Measurements from ENCODE around the gene GNG3.
"Not testable (repeated sequence)": the region's sequence is repeated elsewhere in the genome, so short reads cannot be mapped to it uniquely, and the experiment has no call there.

Gene GNG3

DNA sequence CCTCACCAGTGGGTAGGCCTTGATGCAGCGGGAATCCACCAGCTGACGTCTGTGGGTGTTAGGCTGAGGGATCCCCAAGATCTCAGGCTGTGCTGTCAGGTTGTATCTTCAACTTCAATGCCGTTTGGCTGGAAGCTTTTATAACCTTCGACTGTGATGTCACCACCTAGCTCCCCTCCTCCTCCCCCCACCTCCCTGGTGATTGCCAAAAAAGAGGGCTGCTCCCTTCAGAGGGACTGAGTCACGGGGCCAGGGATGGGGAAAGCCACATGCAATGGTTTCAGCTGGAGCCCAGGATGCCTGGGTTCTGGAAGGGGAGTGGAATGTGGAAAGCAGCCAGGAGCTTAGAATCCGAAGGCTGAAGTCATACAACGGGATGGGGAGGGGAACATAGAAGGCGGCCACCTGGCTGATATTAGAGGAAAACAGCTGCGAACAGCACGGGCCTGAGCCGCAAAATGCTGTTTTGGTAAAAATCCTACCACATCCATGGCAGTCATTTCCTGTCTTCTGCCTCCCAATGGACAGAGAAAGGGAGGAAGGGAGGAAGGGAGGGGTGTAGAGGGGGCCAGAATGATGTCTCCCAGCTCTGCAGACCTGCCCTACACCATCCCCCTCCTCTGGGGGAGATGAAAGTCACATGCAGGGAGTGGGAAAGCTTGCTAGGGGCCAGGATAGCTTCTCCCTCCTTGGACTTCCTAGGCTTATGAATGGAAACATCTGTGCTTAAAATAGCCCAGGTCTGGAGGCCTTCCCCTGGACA is 17.9 kb upstream of the GNG3 start, which contains the start of gene LRRN4CL:
TSS of gene LRRN4CL (minus strand) at position 110 of the 763 bp plus-strand sequence. CDS start 1,022 bp downstream, outside the sequence.
- FAIRE-seq = peak; percentile 17
- DNase-seq (ENCODE audit: insufficient read length) = no peak

DNA sequence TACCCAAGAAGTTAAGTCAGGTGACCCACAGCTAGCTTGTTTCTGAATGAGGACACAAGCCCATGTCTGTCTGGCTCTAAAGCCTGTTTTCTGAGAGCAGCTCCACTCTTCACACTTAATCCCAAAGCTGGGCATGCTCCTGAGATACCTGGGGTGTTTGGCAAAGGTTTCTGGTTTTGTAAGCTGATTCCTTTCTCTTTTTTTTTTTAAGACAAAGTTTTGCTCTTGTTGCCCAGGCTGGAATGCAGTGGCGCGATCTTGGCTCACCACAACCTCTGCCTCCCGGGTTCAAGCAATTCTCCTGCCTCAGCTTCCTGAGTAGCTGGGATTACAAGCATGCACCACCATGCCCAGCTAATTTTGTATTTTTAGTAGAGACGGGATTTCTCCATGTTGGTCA is 13.9 kb upstream of the GNG3 start:
- not testable (repeated sequence) for DNase-seq (ENCODE audit: insufficient read length); FAIRE-seq

More for the DNA sequence above, 17.9 kb upstream of the GNG3 start, which contains the start of gene LRRN4CL:
- TF ChIP-seq POLR2A (IDR thresholded peaks at IDR 0.05; ENCODE audit: low read depth, low read length) (no peak), POLR2AphosphoS5 (IDR thresholded peaks at IDR 0.05; ENCODE audit: low read depth, low read length) (no peak), TAF1 (IDR thresholded peaks at IDR 0.05; ENCODE audit: borderline replicate concordance, low read depth, low read length) (no peak)

DNA sequence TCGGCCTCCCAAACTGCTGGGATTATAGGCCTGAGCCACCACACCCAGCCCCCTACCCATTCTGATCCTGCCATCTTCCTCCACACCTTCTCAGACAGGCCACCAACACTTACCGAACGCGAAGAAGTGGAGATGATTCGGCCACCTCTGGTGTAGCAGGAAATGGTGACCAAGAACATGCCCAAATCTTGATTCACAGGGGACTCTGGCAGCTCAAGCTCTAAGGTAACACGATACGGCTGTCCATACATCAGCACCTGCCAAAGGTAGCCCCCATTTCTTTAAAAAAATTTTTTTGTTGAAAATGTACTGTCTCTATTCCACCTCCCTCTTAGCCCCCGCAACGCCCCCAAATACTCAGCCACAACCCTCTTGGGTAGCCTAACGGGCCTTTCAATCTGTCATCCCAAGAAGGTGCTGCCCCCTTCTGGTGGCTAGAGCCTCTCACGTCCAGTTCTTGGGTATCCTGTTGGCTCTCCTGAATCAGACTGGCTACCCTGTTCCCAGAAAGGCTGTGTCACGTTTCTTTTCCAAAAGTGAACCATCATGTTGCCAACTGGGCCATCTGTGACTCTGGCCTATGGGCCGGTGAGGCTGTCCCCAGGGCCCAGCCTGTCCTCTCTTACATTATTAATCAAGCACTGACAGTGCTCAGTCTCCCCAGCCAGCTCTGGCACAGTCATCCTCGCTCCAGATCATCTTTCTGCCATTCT is 12.9 kb upstream of the GNG3 start:
- no peak for TF ChIP-seq POLR2AphosphoS5 (IDR thresholded peaks at IDR 0.05; ENCODE audit: low read depth, low read length)
- no peak for TF ChIP-seq POLR2A (IDR thresholded peaks at IDR 0.05; ENCODE audit: low read depth, low read length)
- TF ChIP-seq TAF1 (IDR thresholded peaks at IDR 0.05; ENCODE audit: borderline replicate concordance, low read depth, low read length) = no peak
- FAIRE-seq = peak; percentile 90
- DNase-seq (ENCODE audit: insufficient read length) = peak; percentile 66

DNA sequence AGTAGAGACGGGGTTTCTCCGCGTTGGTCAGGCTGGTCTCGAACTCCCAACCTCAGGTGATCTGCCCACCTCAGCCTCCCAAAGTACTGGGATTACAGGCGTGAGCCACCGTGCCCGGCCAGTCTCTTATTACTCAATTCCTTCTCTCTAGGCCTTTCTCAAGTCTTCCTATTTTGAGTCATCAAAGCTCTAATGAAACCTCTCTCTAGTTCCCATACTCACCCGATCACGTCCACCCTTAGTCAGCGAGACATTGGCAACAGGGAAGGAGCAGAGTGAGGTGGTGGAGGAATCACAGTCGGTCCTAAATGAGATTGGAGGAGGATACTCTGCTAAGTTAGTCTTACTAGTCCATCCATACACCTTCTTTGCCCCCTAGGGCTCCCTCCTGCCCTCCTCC is 5.2 kb upstream of the GNG3 start:
- TF ChIP-seq TAF1 (IDR thresholded peaks at IDR 0.05; ENCODE audit: borderline replicate concordance, low read depth, low read length) = no peak
- TF ChIP-seq POLR2A (IDR thresholded peaks at IDR 0.05; ENCODE audit: low read depth, low read length) = no peak
- no peak for TF ChIP-seq POLR2AphosphoS5 (IDR thresholded peaks at IDR 0.05; ENCODE audit: low read depth, low read length)
- no peak for DNase-seq (ENCODE audit: insufficient read length)
- FAIRE-seq = no peak

DNA sequence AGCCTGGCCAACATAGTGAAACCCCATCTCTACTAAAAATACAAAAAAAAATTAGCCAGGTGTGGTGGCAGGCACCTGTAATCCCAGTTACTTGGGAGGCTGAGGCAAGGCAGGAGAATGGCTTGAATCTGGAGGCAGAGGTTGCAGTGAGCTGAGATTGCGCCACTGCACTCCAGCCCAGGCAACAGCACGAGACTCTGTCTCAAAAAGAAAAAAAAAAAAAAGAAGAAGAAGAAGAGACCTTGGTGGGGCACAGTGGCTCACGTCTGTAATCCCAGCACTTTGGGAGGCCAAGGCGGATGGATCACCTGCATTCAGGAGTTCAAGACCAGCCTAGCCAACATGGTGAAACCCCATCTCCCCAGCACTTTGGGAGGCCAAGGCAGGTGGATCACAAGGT is 3.6 kb upstream of the GNG3 start:
- not testable (repeated sequence) for FAIRE-seq; DNase-seq (ENCODE audit: insufficient read length)

DNA sequence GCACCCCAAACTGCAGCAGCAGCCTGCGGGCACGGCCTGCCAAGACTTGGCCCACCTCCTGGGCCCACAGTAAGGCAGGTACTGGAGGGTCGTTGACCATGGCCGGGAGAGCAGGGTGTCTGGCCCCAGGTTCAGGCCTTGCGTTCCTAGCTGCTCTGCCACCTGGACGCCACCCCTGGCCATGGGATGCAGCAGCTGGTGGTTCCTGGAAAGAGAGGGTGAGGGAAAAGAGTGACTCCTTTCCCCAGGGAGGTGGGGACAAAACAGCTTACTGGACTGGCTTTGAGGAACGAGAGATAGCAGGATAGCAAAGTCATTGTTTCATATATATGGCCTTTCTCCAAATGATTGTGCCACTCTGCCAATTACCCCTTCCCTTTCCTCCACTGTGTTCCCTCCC is 2.1 kb upstream of the GNG3 start:
- TF ChIP-seq POLR2A (IDR thresholded peaks at IDR 0.05; ENCODE audit: low read depth, low read length) = no peak
- TF ChIP-seq TAF1 (IDR thresholded peaks at IDR 0.05; ENCODE audit: borderline replicate concordance, low read depth, low read length) = no peak
- no peak for TF ChIP-seq POLR2AphosphoS5 (IDR thresholded peaks at IDR 0.05; ENCODE audit: low read depth, low read length)
- DNase-seq (ENCODE audit: insufficient read length) (no peak), FAIRE-seq (no peak)

DNA sequence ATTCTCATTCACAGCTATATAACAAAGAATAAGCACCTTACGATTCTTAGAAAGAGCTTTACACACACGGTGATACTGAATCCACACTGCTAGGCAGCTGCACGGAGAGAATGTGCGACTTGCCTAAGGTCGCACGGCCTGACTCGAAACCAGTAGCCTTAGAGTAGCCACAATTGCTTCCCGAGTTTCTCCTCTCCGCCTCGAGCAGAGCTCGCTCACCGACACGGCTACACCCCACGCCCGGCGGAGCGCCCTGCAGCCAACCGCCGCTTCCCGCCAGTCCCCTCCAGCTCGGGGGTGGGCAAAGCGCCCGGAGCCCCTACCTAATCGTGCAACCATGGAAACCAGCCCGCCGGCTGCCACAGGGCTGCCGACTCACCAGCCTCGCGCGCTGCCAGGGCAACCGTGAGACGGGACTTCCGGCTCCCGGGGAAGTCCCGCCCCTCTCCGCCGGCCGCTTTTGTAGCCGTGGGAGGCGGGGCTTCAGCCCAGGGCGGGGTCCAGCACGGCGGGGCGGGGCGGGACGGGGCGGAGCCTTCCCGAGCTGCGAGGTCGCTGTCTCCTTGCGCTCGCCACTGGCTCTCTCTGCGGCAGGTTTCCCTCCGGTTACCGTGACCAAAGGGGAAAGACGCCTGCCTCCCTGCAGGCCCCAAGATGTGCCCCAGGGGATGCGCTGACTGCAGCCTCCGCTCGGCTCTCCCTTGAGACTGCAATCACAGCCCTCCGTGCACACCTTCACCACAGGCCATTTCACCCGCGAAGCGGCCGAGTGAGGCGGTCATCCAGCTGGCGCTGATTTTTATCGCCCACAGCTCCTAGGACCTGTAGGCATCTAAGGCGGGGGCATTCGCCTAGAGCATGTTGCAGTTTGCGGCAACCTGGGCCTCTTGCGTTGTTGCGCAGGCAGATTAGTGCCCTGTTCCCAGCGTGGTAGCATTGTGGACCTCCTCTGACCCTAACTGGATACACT is 1.3 kb upstream of the GNG3 start:
- peak; percentile 94 for FAIRE-seq
- TF ChIP-seq POLR2AphosphoS5 (IDR thresholded peaks at IDR 0.05; ENCODE audit: low read depth, low read length) = no peak; the same call in 1 of the 2 replicates
- no peak for TF ChIP-seq TAF1 (IDR thresholded peaks at IDR 0.05; ENCODE audit: borderline replicate concordance, low read depth, low read length)
- peak; percentile 66; the same call in 1 of the 2 replicates for TF ChIP-seq POLR2A (IDR thresholded peaks at IDR 0.05; ENCODE audit: low read depth, low read length)
- peak; percentile 95 for DNase-seq (ENCODE audit: insufficient read length)

DNA sequence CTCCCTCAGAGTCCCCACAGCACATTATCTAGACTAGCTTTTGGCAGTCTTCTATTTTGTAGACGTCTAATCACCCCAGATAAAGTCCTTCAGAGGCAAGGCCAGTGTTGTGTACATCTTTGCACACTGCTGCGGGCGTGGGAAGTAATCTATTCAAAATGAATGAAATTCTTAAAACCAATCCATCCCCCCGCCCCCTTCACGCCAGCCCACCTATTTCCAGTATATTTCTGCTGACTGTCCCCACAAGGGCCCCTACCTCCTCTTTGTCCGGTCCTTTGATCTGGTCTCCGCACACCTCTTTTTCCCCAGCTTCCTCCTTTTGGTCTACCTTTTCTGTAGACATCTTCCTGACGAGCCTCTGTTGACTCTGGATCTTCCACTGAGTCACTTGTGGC is 627 bp upstream of the GNG3 start:
- FAIRE-seq (no peak), DNase-seq (ENCODE audit: insufficient read length) (no peak)
- TF ChIP-seq POLR2AphosphoS5 (IDR thresholded peaks at IDR 0.05; ENCODE audit: low read depth, low read length) (no peak), TAF1 (IDR thresholded peaks at IDR 0.05; ENCODE audit: borderline replicate concordance, low read depth, low read length) (no peak), POLR2A (IDR thresholded peaks at IDR 0.05; ENCODE audit: low read depth, low read length) (no peak)

DNA sequence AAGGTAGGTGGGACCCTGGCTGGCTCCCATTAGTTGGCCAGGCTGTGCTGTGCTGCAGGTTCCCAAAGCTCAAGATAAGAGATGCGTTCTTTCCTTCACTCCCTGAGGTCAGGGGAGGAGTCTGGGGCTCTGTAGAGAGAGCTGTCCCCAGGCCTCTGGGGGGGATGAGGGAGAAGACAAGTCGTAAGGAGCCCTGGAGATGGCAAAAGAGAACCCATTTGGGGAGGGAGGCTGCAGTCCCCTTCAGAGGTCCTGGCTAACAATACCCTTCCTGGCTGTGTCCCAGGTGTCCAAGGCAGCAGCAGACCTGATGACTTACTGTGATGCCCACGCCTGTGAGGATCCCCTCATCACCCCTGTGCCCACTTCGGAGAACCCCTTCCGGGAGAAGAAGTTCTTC is 916 bp downstream of the GNG3 start:
- no peak for TF ChIP-seq POLR2A (IDR thresholded peaks at IDR 0.05; ENCODE audit: low read depth, low read length)
- no peak for TF ChIP-seq POLR2AphosphoS5 (IDR thresholded peaks at IDR 0.05; ENCODE audit: low read depth, low read length)
- no peak for TF ChIP-seq TAF1 (IDR thresholded peaks at IDR 0.05; ENCODE audit: borderline replicate concordance, low read depth, low read length)
- DNase-seq (ENCODE audit: insufficient read length) (no peak), FAIRE-seq (no peak)

DNA sequence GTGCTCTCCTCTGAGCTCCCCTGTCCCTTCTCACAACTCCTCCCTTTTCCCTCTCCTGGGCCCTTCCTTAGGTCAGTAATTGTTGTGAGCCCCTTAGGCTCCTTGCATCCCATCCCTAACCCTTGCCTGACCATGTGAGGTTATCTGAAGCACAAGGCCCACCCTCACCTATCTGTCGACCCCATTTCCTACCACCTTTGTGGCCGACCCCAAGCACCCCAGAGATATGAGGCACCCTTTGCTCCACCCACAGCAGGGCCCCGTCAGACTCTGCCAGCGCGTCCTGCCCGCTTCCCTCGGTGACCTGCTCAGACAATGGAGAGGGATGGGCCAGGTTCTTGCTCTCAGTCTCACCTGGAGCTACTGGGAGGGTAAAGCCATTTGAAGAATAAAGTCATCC is 1.3 kb downstream of the GNG3 start:
- TF ChIP-seq TAF1 (IDR thresholded peaks at IDR 0.05; ENCODE audit: borderline replicate concordance, low read depth, low read length) (no peak), POLR2A (IDR thresholded peaks at IDR 0.05; ENCODE audit: low read depth, low read length) (no peak), POLR2AphosphoS5 (IDR thresholded peaks at IDR 0.05; ENCODE audit: low read depth, low read length) (no peak)
- FAIRE-seq (peak; percentile 21), DNase-seq (ENCODE audit: insufficient read length) (no peak)

DNA sequence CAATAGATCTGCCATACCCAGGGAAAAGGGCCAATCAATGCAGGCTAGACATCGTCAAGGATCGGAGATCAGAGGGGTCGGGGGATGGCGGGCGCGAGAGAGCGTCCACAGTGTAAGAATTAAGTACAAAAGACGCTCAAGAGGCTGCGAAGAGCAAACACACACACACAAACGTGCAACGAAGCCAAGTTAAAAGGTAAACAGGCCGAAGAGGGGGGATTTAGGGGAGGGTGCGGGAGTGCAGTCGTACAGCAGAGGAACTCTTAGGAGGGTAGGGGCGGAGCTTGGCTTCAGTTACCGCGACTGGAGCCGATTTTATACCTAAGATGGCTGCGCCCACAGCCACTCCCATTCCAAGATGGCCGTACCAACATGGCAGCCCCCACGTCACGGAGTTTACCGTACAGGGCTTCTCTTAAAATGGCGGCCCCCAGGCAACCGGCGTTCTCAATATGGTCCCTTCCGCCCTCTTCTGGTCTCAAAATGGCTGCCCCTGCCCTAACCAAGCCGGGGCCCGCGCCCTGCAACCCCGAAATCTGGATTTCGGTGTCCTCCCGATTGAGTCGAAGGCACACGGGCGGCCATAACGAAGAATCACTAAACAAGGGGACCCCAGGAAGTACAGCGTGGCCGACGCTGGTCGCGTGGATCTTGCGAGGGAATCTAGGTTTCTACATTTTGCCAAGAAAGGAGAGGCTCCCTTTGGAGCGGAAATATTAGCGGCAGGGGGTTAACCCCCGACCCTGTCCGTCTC is 1.9 kb downstream of the GNG3 start:
- FAIRE-seq (peak; percentile 99), DNase-seq (ENCODE audit: insufficient read length) (peak; percentile 76)
- TF ChIP-seq TAF1 (IDR thresholded peaks at IDR 0.05; ENCODE audit: borderline replicate concordance, low read depth, low read length) (peak; percentile 49; the same call in 1 of the 2 replicates), POLR2AphosphoS5 (IDR thresholded peaks at IDR 0.05; ENCODE audit: low read depth, low read length) (peak; percentile 92), POLR2A (IDR thresholded peaks at IDR 0.05; ENCODE audit: low read depth, low read length) (peak; percentile 82)

Data from GM12892 (cell line).